Ishikawa (cell line): ENCODE data around the gene FHIT.

ENCODE experiments used
- CEBPB ChIP-seq: IDR thresholded peaks from 2 replicates; pipeline ENCODE4 v1.6.1; 2012
- CREB1 ChIP-seq: IDR thresholded peaks from 2 replicates; pipeline ENCODE4 v1.6.1; 2012; ENCODE audit warnings: low read depth
- EGR1 ChIP-seq: IDR thresholded peaks from 2 replicates; pipeline ENCODE4 v1.6.1; 2012
- EP300 ChIP-seq: IDR thresholded peaks from 2 replicates; pipeline ENCODE4 v1.6.1; 2012; ENCODE audit warnings: borderline replicate concordance
- FOXM1 ChIP-seq: IDR thresholded peaks from 2 replicates; pipeline ENCODE4 v1.6.1; 2012; ENCODE audit warnings: low read depth, borderline replicate concordance
- NFIC ChIP-seq: IDR thresholded peaks from 2 replicates; pipeline ENCODE4 v1.6.1; 2012
- RAD21 ChIP-seq: IDR thresholded peaks from 2 replicates; pipeline ENCODE4 v1.6.1; 2012; ENCODE audit warnings: low read depth
- TAF1 ChIP-seq: IDR thresholded peaks from 2 replicates; pipeline ENCODE4 v1.6.1; 2012; ENCODE audit warnings: low read depth, mild to moderate bottlenecking
- TCF12 ChIP-seq: IDR thresholded peaks from 2 replicates; pipeline ENCODE4 v1.6.1; 2012; ENCODE audit warnings: low read depth
- TEAD4 ChIP-seq: IDR thresholded peaks from 2 replicates; pipeline ENCODE4 v1.6.1; 2012
- YY1 ChIP-seq: IDR thresholded peaks from 2 replicates; pipeline ENCODE4 v1.6.1; 2012; ENCODE audit warnings: low read depth
- ZBTB7A ChIP-seq: IDR thresholded peaks from 2 replicates; pipeline ENCODE4 v1.6.1; 2012; ENCODE audit warnings: low read depth
- TF ChIP-seq, protein P1 (sequence below): IDR thresholded peaks from 2 replicates; pipeline ENCODE4 v1.6.1; 2012; ENCODE audit warnings: low read depth, mild to moderate bottlenecking
- TF ChIP-seq, protein P2 (sequence below): IDR thresholded peaks from 2 replicates; pipeline ENCODE4 v1.6.1; 2012
- TF ChIP-seq, protein P3 (sequence below): IDR thresholded peaks from 2 replicates; pipeline ENCODE4 v1.6.1; 2012

FHIT gene

DNA sequence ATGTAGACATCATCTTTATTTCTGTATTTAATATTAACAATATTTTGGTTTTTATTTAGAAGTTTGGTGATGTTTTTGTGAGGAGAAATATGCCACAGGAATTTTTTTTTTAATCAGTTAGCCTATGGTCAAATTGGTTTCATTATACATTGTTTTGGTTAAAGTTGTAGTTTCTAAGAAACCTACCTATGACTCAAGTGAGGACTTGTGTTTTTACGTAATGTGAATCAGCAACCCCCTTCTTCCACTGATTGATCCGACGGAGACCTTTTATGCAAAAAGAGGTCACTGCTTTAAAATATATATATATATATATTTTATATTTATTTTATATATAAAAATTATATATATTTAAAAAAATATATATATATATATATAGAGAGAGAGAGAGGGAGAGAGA is 698.1 kb downstream of the FHIT start:
- TF ChIP-seq FOXM1 (no peak), TAF1 (no peak), YY1 (no peak), RAD21 (no peak), EP300 (no peak), TCF12 (no peak), NFIC (no peak), CEBPB (no peak)
- TF ChIP-seq, protein P1, sequence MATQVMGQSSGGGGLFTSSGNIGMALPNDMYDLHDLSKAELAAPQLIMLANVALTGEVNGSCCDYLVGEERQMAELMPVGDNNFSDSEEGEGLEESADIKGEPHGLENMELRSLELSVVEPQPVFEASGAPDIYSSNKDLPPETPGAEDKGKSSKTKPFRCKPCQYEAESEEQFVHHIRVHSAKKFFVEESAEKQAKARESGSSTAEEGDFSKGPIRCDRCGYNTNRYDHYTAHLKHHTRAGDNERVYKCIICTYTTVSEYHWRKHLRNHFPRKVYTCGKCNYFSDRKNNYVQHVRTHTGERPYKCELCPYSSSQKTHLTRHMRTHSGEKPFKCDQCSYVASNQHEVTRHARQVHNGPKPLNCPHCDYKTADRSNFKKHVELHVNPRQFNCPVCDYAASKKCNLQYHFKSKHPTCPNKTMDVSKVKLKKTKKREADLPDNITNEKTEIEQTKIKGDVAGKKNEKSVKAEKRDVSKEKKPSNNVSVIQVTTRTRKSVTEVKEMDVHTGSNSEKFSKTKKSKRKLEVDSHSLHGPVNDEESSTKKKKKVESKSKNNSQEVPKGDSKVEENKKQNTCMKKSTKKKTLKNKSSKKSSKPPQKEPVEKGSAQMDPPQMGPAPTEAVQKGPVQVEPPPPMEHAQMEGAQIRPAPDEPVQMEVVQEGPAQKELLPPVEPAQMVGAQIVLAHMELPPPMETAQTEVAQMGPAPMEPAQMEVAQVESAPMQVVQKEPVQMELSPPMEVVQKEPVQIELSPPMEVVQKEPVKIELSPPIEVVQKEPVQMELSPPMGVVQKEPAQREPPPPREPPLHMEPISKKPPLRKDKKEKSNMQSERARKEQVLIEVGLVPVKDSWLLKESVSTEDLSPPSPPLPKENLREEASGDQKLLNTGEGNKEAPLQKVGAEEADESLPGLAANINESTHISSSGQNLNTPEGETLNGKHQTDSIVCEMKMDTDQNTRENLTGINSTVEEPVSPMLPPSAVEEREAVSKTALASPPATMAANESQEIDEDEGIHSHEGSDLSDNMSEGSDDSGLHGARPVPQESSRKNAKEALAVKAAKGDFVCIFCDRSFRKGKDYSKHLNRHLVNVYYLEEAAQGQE = no peak
- TF ChIP-seq, protein P2, sequence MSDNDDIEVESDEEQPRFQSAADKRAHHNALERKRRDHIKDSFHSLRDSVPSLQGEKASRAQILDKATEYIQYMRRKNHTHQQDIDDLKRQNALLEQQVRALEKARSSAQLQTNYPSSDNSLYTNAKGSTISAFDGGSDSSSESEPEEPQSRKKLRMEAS = no peak

DNA sequence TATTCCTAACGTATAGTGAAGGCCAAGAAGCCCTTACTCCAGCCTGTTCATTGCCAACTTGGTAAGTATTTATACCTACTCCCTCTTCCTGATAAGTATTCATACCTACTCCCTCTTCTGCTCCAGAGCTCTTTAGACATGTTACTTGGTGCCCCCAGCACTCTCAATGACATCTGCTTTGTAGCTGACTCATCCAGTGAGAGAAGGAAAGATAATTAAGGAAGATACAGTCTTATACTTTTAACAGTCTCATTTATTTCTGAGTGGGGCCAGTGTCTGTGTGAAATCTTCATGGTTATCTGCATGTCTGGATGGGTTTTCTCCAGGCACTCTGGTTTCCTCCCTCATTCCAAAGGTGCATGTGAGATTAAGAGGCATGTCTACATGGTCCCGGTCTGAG is 698.7 kb downstream of the FHIT start:
- TF ChIP-seq RAD21 = no peak
- no peak for TF ChIP-seq NFIC
- TF ChIP-seq CREB1 = no peak
- TF ChIP-seq, protein P3, sequence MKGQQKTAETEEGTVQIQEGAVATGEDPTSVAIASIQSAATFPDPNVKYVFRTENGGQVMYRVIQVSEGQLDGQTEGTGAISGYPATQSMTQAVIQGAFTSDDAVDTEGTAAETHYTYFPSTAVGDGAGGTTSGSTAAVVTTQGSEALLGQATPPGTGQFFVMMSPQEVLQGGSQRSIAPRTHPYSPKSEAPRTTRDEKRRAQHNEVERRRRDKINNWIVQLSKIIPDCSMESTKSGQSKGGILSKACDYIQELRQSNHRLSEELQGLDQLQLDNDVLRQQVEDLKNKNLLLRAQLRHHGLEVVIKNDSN = no peak
- TF ChIP-seq EP300 = no peak
- no peak for TF ChIP-seq ZBTB7A
- TF ChIP-seq TAF1 = no peak
- TF ChIP-seq FOXM1 = no peak
- no peak for TF ChIP-seq TCF12
- no peak for TF ChIP-seq TEAD4

DNA sequence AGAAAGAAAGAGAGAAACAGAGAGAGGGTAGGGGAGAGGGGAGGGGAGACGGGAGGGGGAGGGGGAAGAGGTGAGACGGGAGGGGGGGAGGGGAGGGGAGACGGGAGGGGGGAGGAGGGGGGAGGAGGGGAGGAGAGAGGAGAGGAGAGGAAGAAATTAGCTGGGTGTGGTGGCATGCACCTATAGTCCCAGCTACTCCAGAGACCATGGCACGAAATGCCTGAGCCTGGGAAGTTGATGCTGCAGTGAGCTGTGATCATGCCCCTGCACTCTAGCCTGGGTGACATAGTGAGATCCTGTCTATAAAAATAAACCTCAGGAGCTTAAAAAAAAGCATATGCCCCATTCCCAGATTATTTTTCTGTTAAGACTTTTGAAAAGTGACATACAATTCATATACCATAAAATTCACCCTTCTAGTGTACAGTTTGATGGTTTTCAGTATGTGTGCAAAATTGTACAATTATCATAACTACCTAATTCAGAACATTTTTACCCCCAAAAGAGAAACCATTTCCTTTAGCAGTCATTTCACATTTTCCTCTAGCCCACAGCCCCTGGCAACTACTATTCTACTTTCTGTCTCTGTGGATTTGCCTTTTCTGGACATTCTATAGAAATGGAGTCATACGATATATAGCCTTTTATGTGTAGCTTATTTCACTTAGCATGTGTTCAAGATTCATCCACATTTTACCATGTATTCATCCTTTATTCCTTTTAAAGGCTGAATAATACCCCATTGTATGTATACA is 699.6 kb downstream of the FHIT start:
- TF ChIP-seq TCF12 (no peak), EGR1 (no peak), ZBTB7A (no peak), CEBPB (no peak)

DNA sequence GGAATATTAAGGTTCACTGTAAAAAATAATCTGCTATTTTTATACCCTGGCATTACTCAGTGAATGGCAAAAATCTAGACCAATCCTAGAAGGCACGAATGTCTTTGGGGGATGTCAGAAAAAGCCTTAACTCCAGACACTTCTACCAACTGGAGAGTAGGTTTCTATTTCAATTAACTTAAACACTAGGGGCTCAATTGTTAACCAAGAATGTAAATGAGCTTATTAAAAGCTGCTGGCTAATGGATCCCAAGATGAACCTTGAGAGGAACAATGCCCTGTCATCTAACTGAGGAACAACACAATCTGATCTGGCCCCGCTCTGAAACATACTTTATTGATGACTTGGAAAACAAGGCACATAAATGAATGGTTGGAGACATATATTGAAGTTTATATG is 701.4 kb downstream of the FHIT start:
- no peak for TF ChIP-seq EGR1
- TF ChIP-seq, protein P2 = no peak
- no peak for TF ChIP-seq YY1
- no peak for TF ChIP-seq FOXM1
- TF ChIP-seq, protein P1 = no peak
- TF ChIP-seq RAD21 = no peak
- no peak for TF ChIP-seq TAF1
- TF ChIP-seq CEBPB = no peak
- no peak for TF ChIP-seq NFIC
- no peak for TF ChIP-seq ZBTB7A
- TF ChIP-seq EP300 = no peak
- no peak for TF ChIP-seq TEAD4
- TF ChIP-seq, protein P3 = no peak
- no peak for TF ChIP-seq CREB1
- TF ChIP-seq TCF12 = no peak

DNA sequence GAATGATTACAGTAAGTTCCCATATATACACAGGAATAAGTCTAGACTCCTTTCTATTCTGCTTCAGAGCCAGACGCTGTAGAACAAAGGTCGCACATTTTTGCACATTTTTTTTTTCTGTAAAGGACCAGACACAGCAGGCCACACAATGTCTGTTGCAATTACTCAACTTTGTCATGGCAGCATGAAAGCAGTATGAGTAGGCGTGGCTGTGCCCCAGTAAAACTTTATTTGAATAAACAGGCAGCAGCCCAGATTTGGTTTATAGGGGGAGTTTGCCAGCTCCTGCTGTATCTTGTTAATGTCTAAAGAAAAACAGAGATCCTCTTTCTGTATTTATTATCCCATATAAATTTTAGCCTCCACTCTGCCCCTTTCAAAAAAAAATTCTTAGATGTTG is 708.3 kb downstream of the FHIT start:
- no peak for TF ChIP-seq CEBPB
- no peak for TF ChIP-seq YY1
- TF ChIP-seq, protein P3 = no peak
- no peak for TF ChIP-seq CREB1
- TF ChIP-seq TCF12 = no peak
- TF ChIP-seq TAF1 = no peak
- no peak for TF ChIP-seq NFIC
- TF ChIP-seq, protein P1 = no peak
- TF ChIP-seq EGR1 = no peak
- TF ChIP-seq EP300 = no peak
- no peak for TF ChIP-seq TEAD4
- TF ChIP-seq, protein P2 = no peak
- TF ChIP-seq FOXM1 = no peak
- no peak for TF ChIP-seq ZBTB7A
- no peak for TF ChIP-seq RAD21
